HepG2 (cell line): ENCODE measurements around the gene PCSK2. TPM values are rescaled to one million over a fixed set of nuclear protein-coding genes. Genes with fewer than 3 reads are reported as not detected.

ENCODE experiments used
- ATAC-seq: fragments of 200-7000 bp; cut with Tn5 transposase; 3 replicates; pipeline ENCODE4 v1.9.1; 2020; ENCODE audit warnings: mild to moderate bottlenecking, moderate library complexity
- BruUV-seq: library from RNA; stranded (reverse); fragments of 400-500 nt; replicated peaks from 2 replicates; lab custom pipeline; 2021; lab: Mats Ljungman, UMichigan
- CTCF ChIA-PET: fragments of 300-600 bp; formaldehyde crosslinking; extraction: SDS; loops from one replicate; lab custom pipeline; 2021; ENCODE audit warnings: low total read pairs, inconsistent platforms, low intra/inter-chr PET ratio; lab: Yijun Ruan, JAX
- POLR2A ChIA-PET: fragments of 350-600 bp; sonication (Branson Sonifier 250); formaldehyde crosslinking; loops from one replicate; lab custom pipeline; 2020; ENCODE audit warnings: antibody characterized with exemption, inconsistent platforms; lab: Yijun Ruan, JAX
- DNase-seq: peaks from one replicate; pipeline ENCODE4 v3.0.0-alpha.2; 2015; ENCODE audit warnings: low spot score
- FAIRE-seq: peaks from 3 replicates; lab custom pipeline; 2011; peaks lifted over from hg19 to GRCh38; lab: Jason Lieb, UNC
- H2AFZ ChIP-seq: one replicate; pipeline ENCODE4 v1.6.1; 2011; ENCODE audit warnings: low read length, inconsistent platforms
- H3K27ac ChIP-seq: fragments of 300-600 bp; 3 replicates; pipeline ENCODE4 v1.8.0; 2011; ENCODE audit warnings: mixed run types, mild to moderate bottlenecking, mixed read lengths, low read length, inconsistent platforms; ENCODE audit not compliant: insufficient read depth; ENCODE audit errors: extremely low read length
- H3K27me3 ChIP-seq, 2 experiments: fragments of 200-600 bp in 1 of 2; 2 replicates in 1 of 2; 3 replicates in 1 of 2; pipeline versions ENCODE4 v1.6.0 to v1.8.0; 2011; ENCODE audit warnings: low read length in 2 of 2, mild to moderate bottlenecking in 2 of 2, moderate library complexity in 2 of 2, inconsistent platforms in 1 of 2; ENCODE audit not compliant: insufficient read depth in 2 of 2, control insufficient read depth in 1 of 2
- H3K36me3 ChIP-seq, 2 experiments: fragments of 200-600 bp in 1 of 2; replicated peaks in 1 of 2; 2 replicates in 1 of 2; 3 replicates in 1 of 2; pipeline versions ENCODE4 v1.5.1 to v1.8.0; 2011; ENCODE audit warnings: low read length in 2 of 2, inconsistent platforms in 1 of 2; ENCODE audit not compliant: insufficient read depth in 2 of 2, control insufficient read depth in 1 of 2
- H3K4me1 ChIP-seq: 2 replicates; pipeline ENCODE4 v1.5.1; 2012; ENCODE audit warnings: low read length, inconsistent platforms; ENCODE audit not compliant: insufficient read depth
- H3K4me2 ChIP-seq: 2 replicates; pipeline ENCODE4 v1.6.0; 2011; ENCODE audit warnings: low read depth, low read length, inconsistent platforms
- H3K4me3 ChIP-seq, 3 experiments: fragments of 200-600 bp in 1 of 3; sonication (generic), shearing (Covaris generic) in 1 of 3; replicated peaks in 1 of 3; 2 replicates each; pipeline ENCODE4 v1.5.1; 2011 to 2016; ENCODE audit warnings: low read length in 3 of 3, inconsistent platforms in 2 of 3, low read depth in 2 of 3, mild to moderate bottlenecking in 2 of 3, control low read depth in 1 of 3, mixed read lengths in 1 of 3; ENCODE audit not compliant: insufficient read depth in 1 of 3
- H3K79me2 ChIP-seq: one replicate; pipeline ENCODE4 v1.6.1; 2011; ENCODE audit warnings: low read length, inconsistent platforms; ENCODE audit not compliant: insufficient read depth
- H3K9ac ChIP-seq: 2 replicates; pipeline ENCODE4 v1.6.0; 2011; ENCODE audit warnings: mild to moderate bottlenecking, low read depth, low read length, inconsistent platforms; ENCODE audit not compliant: insufficient read depth
- H3K9me3 ChIP-seq: 2 replicates; pipeline ENCODE4 v1.5.1; 2012; ENCODE audit warnings: mild to moderate bottlenecking, low read length
- H4K20me1 ChIP-seq: 2 replicates; pipeline ENCODE4 v1.6.0; 2011; ENCODE audit warnings: inconsistent platforms, mild to moderate bottlenecking, low read length, moderate library complexity; ENCODE audit not compliant: insufficient read depth
- BRF2 ChIP-seq: sonication (generic); formaldehyde crosslinking; IDR thresholded peaks from 2 replicates; pipeline ENCODE4 v1.8.1; 2022; ENCODE audit warnings: mild to moderate bottlenecking, missing genetic modification reagents
- CBX2 ChIP-seq, 2 experiments: fragments of 200-600 bp in 1 of 2; sonication (generic); formaldehyde crosslinking in 1 of 2; IDR thresholded peaks; 2 replicates each; pipeline versions ENCODE4 v1.7.0 to v1.8.1; 2018 to 2022; ENCODE audit warnings: low read depth in 2 of 2, low read length in 1 of 2, mild to moderate bottlenecking in 1 of 2, missing genetic modification reagents in 1 of 2
- ELF4 ChIP-seq: sonication (generic); formaldehyde crosslinking; IDR thresholded peaks from 2 replicates; pipeline ENCODE4 v1.5.0; 2020; ENCODE audit warnings: missing genetic modification reagents, mild to moderate bottlenecking, moderate library complexity, borderline replicate concordance
- GTF3A ChIP-seq: sonication (generic); formaldehyde crosslinking; conservative IDR thresholded peaks from 2 replicates; pipeline ENCODE4 v1.4.0; 2020; ENCODE audit warnings: mild to moderate bottlenecking, missing genetic modification reagents
- KMT2B ChIP-seq: IDR thresholded peaks from 2 replicates; pipeline ENCODE4 v1.6.1; 2016; ENCODE audit warnings: missing genetic modification reagents, missing compliant biosample characterization
- MIXL1 ChIP-seq: IDR thresholded peaks from 2 replicates; pipeline ENCODE4 v1.6.1; 2016
- NR2C2 ChIP-seq: sonication (generic); formaldehyde crosslinking; IDR thresholded peaks from 2 replicates; pipeline ENCODE4 v1.4.0; 2020; ENCODE audit warnings: missing genetic modification reagents, mild to moderate bottlenecking, moderate library complexity, borderline replicate concordance
- NR2F6 ChIP-seq, 2 experiments: IDR thresholded peaks; 2 replicates each; pipeline ENCODE4 v1.6.1; 2016; ENCODE audit warnings: antibody characterized with exemption in 1 of 2, mild to moderate bottlenecking in 1 of 2
- SYNCRIP ChIP-seq: fragments of 200-400 bp; formaldehyde crosslinking; IDR thresholded peaks from 2 replicates; pipeline ENCODE4 v1.6.1; 2018; ENCODE audit warnings: mild to moderate bottlenecking, low read depth, low read length; ENCODE audit not compliant: insufficient read depth
- U2AF1 ChIP-seq: fragments of 200-400 bp; formaldehyde crosslinking; optimal IDR thresholded peaks from 2 replicates; pipeline ENCODE3; 2017; ENCODE audit warnings: mild to moderate bottlenecking, low read depth, low read length
- XRCC5 ChIP-seq: fragments of 200-400 bp; formaldehyde crosslinking; optimal IDR thresholded peaks from 2 replicates; pipeline ENCODE3; 2017; ENCODE audit warnings: mild to moderate bottlenecking, low read length
- ZBTB4 ChIP-seq: sonication (generic); formaldehyde crosslinking; IDR thresholded peaks from 2 replicates; pipeline ENCODE4 v1.4.0; 2020; ENCODE audit warnings: missing genetic modification reagents, mild to moderate bottlenecking, borderline replicate concordance
- ZNF281 ChIP-seq: sonication (generic); formaldehyde crosslinking; IDR thresholded peaks from 2 replicates; pipeline ENCODE4 v1.4.0; 2020; ENCODE audit warnings: missing genetic modification reagents, borderline replicate concordance
- ZNF570 ChIP-seq: sonication (generic); formaldehyde crosslinking; IDR thresholded peaks from 2 replicates; pipeline ENCODE4 v1.4.0; 2020; ENCODE audit warnings: mild to moderate bottlenecking, missing genetic modification reagents, borderline replicate concordance
- WGBS: methylation state at CpG from one replicate; pipeline ENCODE4 v1.1.6; 2017; ENCODE audit warnings: low lambda C conversion rate; 5-methylcytosine and 5-hydroxymethylcytosine counted together
- in situ Hi-C: cut with HindIII; loops from 2 replicates; pipeline ENCODE4 v1.10.0; 2017; ENCODE audit warnings: low pct_unique_long_range_greater_than_20kb; ENCODE audit not compliant: extremely low pct_ligation_motif_present
- intact Hi-C: fragments of 100-400 bp; cut with micrococcal nuclease; formaldehyde crosslinking; loops from one replicate; pipeline ENCODE4 v1.10.0; 2022; ENCODE audit not compliant: unreplicated experiment
- polyA plus RNA-seq, 8 experiments: library from polyadenylated mRNA; depleted of rRNA in 3 of 8; stranded (reverse) in 7 of 8; unstranded in 1 of 8; fragments of >200 nt; fragmentation: Illumina TruSeq in 4 of 8; extraction: Trizol in 4 of 8; gene quantifications; 2 replicates each; pipeline versions ENCODE4 v1.2.1 to v1.2.3, GENCODE V29; 2011 to 2016; ENCODE audit warnings: low read depth in 4 of 8, missing spikeins in 1 of 8, mixed read lengths in 1 of 8; ENCODE audit not compliant: insufficient read depth in 1 of 8
- total RNA-seq, 5 experiments: library from RNA; depleted of rRNA; stranded (reverse); fragments of >200 nt; fragmentation: Illumina TruSeq; extraction: Trizol; gene quantifications; 2 replicates each; pipeline ENCODE4 v1.2.3, GENCODE V29; 2016; ENCODE audit warnings: low read depth in 1 of 5

Gene PCSK2
- total and polyA plus RNA-seq, 2 of the 13 experiments (the other 11 are each of a cell fraction or from before 2014, with no cell fraction given) = not detected

GRCh38 chr20:17437251-17437650, 210.4 kb downstream of the PCSK2 start (continued):
- TF ChIP-seq ZNF281 (no peak), SYNCRIP (no peak)
- TF ChIP-seq, all 625 proteins: peak for 0

GRCh38 chr20:17438436-17439039, 211.7 kb downstream of the PCSK2 start:
- Histone ChIP-seq H3K36me3 (no peaks in the 10 kb centered on the region), H3K27me3 (peaks cover 10 to 67% of the 10 kb centered on the region in 2 experiments), H3K9ac (no peak overlapping the region), H3K4me3 (no peak overlapping the region), H3K4me2 (no peak overlapping the region), H3K4me1 (peaks cover 4% of the 10 kb centered on the region), H3K79me2 (no peaks in the 10 kb centered on the region), H2AFZ (no peak overlapping the region), H4K20me1 (no peaks in the 10 kb centered on the region; the same call in 1 of the 2 replicates), H3K9me3 (no peaks in the 10 kb centered on the region), H3K27ac (no peak overlapping the region)
- no TSS peak for BruUV-seq
- no peak for DNase-seq
- in situ Hi-C loops (no loop called here), intact Hi-C loops (no loop called here)
- POLR2A ChIA-PET = no interaction called here
- ATAC-seq = peak; percentile 46; the same call in 2 of the 3 replicates
- no peak for FAIRE-seq
- CTCF ChIA-PET = no interaction called here
- WGBS = 24% methylated on average over 9 of the region's 9 CpGs
- no peak for TF ChIP-seq U2AF1
- TF ChIP-seq ZBTB4 = no peak
- no peak for TF ChIP-seq NR2C2
- TF ChIP-seq MIXL1 (CRISPR knock-in tag) = no peak
- TF ChIP-seq GTF3A = no peak
- TF ChIP-seq CBX2 (IDR thresholded peaks at IDR 0.05; ENCODE audit: low read depth, low read length) = no peak
- TF ChIP-seq CBX2 (CRISPR knock-in tag; IDR thresholded peaks at IDR 0.05; ENCODE audit: low read depth) = no peak
- no peak for TF ChIP-seq BRF2 (CRISPR knock-in tag)
- TF ChIP-seq NR2F6 (IDR thresholded peaks at IDR 0.05) = no peak
- no peak for TF ChIP-seq NR2F6 (CRISPR knock-in tag; IDR thresholded peaks at IDR 0.05)
- no peak for TF ChIP-seq KMT2B
- TF ChIP-seq XRCC5 = no peak
- TF ChIP-seq ELF4 (CRISPR knock-in tag) = no peak
- TF ChIP-seq ZNF570 (CRISPR knock-in tag) = no peak
